ENCODE measurements around the gene RIMKLA.
A peak's percentile ranks its signal among the peaks of the same experiment; 100 is the strongest.

RIMKLA gene

DNA sequence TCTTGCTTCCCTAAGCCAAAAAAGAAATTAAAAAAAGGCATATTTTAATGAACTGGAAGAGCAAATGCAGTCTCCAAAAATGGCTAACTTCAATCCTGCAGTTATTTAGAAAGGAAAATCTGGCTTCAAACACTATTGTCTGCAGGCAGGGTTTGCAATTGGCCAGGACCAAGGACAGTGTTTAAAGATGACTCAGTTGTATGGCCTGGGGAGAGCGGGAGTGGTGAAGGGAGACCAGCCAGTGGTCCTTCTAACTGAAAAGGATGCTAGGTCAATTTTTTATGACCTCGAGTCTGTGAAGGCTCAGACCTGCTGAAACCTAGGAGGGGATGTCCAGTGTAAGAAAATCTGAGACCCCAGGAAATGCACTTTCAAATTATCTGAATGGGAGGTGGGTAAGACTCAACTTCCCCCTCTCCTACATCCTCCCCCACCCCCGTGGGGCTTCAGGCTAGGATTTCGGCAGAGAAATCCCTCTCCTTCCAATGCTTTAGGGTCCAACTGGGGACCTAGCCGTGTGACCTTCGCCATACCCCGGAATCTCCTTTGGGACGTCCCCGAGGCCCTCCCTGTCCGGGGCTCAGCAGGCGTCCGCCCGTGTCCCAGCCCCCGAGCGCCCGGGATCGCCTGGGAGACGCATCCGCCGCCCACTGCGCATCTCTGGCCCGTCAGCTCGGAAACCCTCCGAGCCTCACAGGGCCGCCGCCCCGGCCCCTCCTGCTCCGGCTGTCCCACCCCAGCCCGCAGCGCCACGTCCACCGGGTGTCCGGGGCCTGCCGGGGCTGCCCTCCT, 602 bp upstream of the RIMKLA start:
- DNase-seq: peak; percentile 80 to 86

DNA sequence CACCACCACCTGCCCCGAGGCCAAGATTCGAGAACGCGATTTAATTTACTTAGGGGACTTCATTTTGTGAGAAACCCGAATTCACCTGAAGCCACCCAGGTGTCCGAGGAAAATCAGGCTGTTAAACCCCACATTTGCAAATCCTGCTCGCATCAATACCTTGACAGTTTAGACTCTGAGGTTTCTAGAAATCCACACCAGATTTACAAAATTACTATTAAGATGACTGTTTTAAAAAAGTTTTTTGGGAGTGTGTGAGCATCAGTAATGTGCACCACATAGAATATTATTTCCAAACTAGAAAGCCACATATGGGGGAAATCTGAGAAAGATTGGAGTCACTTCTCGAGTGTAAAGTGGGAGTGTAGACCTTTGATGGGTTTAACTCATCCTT, 685 bp downstream of the RIMKLA start:
- DNase-seq: no peak

DNA sequence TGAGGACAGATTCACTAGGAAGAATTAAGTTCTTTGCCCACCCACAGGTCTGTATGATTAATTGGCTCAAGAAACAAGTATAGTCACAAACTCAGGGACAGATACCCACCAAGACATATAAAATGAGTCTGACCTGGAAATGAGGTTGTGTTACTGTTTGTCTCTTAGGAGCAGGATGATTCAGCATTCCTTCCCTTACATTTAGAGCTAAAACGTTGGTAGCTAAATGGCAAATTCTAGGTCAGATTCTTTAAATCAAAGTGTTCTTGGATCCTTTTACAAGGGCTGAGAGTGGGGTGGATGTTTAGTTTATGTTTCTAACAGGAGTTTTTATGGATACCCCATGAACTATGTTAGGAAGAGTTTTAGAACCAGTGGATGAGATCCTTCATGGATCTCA, 4.7 kb downstream of the RIMKLA start:
- DNase-seq: no peak

- no peak for DNase-seq
These were observed 5.5 kb downstream of the RIMKLA start for GRCh38 chr1:42386051-42386450.

DNA sequence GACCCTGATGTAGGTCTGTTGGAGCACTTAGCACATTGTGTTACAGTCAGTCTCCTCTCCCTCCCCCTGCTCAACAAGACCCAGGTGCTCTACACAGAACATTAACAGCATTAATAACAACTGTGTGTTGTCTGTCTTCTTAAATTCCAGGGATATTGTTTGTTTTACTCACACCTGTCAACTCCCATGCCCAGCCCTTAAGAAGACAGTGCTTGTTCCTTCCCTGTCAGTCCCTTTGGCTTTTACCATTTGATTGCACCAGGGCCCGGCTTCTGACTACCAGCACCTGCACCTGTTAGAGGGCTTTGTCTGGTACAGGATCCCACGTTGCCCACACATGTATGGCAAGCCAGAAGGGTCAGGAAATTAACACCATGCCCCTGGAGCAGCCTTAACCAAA, 11.7 kb downstream of the RIMKLA start:
- DNase-seq: peak in 1 of 2 experiments; percentile 47

DNA sequence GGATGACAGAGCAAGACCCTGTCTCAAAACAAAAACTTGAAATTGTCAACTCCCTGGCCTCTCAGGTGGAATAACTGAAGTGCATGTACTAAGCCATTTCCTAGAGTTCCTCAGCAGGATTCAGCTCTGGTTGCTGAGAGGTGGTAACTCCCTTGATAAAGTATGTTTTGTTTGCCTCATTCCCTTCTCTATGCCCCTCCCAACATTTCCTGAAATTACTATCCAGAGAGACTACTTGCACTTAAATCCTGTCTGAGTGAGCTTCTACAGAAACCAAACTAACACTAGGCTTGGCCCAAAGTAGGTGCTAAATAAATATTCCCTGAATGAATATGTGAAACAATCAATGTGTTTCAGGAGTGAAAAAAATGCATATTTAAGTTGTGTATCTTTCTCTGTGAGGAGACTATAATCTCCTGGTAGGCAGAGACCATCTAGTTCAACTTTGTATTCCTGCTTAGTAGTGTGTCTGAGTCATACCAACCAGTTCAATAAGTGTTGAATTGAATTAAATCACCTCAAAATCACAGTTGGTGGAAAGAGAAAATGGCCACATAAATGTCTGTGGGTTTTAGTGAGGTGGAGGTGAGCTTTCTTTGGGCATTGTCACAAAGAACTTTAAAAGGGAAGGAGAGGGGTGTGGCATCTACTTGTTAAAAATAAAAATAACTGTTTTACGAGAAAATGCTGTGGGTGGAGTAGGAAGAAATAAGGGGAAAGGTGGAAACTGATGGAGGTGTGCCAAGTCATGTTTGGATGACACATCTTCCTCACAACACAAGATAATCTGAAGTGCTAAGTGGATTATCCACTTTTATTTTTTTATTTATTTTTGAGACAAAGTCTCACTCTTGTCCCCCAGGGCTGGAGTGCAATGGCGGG, 12.6 kb downstream of the RIMKLA start:
- no peak for DNase-seq

- no peak for DNase-seq
These were observed 18.9 kb downstream of the RIMKLA start for GRCh38 chr1:42399315-42400100.

DNA sequence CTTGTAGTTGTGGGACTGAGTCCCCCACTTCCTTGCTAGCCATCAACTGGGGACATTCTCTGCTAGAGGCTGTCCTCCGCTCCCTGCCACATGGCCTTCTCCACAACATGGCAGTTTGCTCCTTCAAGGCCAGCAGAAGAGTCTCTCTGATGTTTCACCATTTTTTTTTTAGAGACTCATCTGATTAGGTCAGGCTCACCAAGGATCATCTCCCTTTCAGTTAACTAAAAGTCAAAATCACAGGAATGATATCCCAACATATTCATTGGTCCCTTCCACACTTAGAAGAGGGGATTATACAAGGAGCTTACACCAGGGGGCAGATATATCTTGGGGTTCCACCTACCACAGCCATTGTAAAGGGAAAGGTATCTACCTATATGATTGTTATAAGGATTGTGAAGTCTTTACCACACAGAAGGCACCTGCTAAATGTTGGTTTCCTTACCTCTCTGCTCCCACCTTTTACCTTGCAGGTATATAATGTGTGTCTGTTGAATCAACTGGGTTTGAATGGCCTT, 23.3 kb downstream of the RIMKLA start:
- DNase-seq: no peak

DNA sequence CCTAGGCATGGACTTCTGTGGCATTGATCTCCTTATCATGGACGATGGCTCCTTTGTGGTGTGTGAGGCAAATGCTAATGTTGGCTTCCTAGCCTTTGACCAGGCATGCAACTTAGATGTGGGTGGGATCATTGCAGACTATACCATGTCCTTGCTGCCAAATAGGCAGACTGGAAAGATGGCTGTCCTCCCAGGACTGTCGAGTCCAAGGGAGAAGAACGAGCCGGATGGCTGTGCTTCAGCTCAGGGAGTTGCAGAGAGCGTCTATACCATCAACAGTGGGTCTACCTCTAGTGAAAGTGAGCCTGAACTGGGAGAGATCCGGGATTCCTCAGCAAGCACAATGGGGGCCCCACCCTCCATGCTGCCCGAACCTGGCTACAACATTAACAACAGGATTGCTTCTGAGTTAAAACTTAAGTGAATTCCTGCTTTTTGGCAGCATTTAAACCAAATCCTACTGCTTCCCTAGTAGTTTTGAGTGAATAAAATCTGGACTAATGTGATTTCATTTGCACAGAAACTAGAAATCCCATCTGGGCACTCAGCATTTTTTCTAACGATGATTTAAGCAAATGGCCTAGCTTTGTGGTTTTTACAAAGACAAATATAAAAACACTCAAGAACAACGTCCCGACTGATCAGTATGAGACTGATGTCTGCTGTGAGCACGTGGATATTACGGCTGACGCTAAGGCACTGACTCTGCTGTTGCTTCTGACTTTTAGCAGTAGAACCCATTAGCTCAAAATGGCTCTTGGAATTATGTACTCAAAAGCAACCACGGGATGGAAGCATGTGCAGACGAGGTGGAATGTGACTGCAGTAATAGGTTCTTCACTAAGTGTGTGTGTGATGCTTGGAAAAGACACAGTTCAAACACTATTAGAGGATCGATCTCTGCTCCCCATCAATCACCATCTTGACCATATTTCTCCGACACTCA, 34.2 kb downstream of the RIMKLA start:
- DNase-seq: no peak

DNA sequence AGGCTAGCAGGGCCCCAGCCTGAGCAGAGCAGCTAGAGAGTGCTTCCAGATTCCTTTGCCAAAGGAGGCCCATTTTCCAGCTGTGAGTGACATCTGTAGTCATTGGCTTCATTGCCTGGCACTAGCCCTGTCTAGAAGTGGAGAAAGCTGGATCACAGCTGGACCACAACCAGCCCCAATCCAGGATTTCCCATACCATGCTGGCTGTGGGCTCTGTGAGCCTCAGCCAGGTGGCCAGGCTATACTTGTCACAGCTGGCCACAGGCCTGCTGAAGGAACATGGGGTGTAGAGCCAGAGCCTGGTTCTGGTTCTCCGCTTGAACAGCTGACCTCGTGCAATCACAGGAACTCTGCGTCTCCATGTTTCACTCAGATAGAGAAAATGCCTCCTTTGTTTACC, 36.6 kb downstream of the RIMKLA start:
- DNase-seq: no peak

- DNase-seq: no peak
These were observed 37.9 kb downstream of the RIMKLA start for GRCh38 chr1:42418516-42418915.

DNA sequence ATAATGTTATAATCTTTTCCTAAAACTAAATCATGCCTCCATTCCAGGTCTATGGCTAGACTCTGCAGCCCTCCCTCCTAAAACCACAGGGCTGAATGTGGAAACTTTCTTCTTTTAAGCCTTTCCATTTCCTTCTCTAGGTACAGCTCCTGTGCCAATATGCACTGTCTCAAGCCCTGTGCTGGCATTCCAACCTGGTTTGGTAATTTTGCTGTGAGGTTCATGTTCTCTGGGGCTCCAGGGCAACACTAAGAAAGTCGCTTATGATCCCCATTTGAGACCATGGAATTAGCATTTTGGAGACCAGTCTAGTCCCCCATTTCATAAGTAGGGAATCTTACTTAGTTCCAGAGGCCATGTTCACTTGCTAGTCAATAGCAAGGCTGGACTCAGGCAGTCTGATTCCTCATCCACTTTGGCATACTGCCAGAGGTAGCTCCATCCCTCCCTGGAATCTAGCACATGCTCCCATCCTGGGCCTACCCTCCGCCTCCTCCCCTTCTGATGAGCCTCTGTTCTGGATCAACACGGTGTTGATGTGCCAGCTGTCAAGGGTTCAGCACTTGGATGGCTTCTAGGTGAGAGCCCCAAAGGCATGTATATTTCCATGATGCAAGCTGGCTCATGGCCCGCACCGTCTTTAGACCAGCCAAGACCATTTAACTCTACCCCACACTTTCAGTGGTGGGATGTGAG, 38.7 kb downstream of the RIMKLA start:
- peak in 1 of 2 experiments; percentile 45 for DNase-seq

GRCh38 chr1:42420121-42420520, 39.5 kb downstream of the RIMKLA start:
- DNase-seq: no peak

- peak; percentile 98 to 99 for DNase-seq
These were observed 40.5 kb downstream of the RIMKLA start for GRCh38 chr1:42420911-42421585.

GRCh38 chr1:42422737-42423136, 42.1 kb downstream of the RIMKLA start:
- peak; percentile 65 to 89 for DNase-seq

DNA sequence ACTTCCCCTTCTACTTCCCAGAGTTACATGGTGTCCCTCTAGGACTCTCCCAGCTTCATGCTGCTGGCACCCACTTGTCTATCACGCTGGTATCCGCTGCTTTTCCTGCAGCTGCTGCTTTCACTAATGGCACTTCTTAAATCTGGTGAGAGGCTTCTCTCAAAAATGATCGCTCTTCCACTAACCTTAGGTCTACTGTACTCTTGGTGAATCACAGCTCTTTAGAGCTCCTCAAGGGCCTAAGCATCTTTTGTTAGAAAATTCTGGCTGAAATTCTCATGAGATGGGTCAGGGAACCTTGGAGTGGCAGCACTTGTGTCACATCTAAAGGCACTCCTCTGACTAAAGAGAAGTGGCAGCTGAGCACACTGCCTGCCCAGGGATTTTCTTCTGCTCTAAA, 43.1 kb downstream of the RIMKLA start:
- DNase-seq: peak in 1 of 2 experiments; percentile 35

- DNase-seq: no peak
These were observed 43.6 kb downstream of the RIMKLA start for GRCh38 chr1:42424201-42424600.

DNA sequence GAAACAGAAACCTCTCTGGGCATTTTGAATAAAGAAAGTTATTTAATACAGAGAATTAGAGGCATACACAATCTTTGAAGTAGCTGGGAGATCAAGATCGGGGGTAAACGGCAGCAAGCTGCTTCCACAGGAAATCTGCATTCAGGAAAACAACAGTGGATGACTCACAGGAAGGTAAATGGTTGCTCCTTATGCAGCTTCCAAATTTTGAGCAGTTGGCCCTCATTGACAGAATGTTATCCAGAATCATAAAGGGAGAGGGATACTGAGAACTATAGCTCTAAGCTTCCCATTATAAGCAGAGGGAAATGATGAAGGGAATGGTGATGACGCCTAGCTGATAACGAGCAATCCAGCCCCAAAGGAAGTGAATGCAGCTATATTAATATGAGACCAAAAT, 46.6 kb downstream of the RIMKLA start:
- DNase-seq: no peak

GRCh38 chr1:42429603-42430002, 49.0 kb downstream of the RIMKLA start:
- DNase-seq: no peak

DNA sequence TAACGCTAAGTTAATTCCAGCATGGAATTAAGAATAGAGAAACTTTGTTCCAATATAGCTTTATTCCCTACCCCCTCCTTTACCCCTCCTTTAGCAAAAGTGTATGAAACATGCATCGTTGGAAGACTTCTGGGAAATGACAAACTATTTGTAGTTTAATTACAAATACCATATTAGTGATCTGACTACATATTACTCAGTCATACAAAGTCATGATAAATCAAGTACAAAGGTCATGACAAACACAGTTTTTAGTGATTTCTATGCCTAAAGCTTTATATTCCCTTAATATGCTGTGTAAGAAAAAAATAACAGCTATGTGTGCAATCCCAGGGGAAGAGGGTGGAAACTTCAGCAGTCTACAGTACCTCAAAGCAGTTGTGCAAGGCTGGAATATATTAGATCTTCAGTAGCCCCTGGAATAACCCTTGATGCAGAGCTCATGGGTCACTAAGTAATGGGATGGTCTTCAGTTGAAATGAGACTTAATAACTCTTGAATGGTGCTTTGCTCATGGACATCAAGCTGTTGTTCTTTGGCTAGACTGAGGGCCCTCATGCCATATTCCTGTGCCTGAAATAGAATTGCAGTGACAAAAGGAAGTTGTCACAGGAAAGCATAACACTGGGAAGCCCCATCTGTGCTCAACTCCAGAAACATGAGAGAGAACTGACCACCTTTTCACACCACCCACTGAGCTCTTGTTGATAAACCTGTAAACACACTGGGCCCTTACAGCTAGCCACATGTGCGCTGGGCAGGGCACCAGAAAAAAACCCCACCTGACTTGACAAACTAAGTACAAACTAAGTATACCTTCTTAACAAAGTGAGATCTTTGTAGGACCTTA, 49.9 kb downstream of the RIMKLA start:
- no peak for DNase-seq

All from NCI-H2081 (cell line).